ENCODE results near the gene RABL2A.
"Not testable (repeated sequence)": the region's sequence is repeated elsewhere in the genome, so short reads cannot be mapped to it uniquely, and the experiment has no call there.

- TF ChIP-seq CTCF (conservative IDR thresholded peaks at IDR 0.05 in 1 of 2, IDR thresholded peaks at IDR 0.05 in 1 of 2; ENCODE audit: extremely low read depth in 1 of 2, insufficient read depth in 1 of 2, low read depth in 1 of 2, low read length in 2 of 2); EZH2 (IDR thresholded peaks at IDR 0.05; ENCODE audit: borderline replicate concordance, low read length): not testable (repeated sequence)
These were observed 17.2 kb upstream of the RABL2A start for GRCh38 chr2:113609822-113610221.

All from mammary epithelial cell (primary cell).